ENCODE measurements around the gene ABCA10. TPM values are rescaled to one million over a fixed set of nuclear protein-coding genes. Genes with fewer than 3 reads are reported as not detected.

Gene ABCA10
- total and polyA plus RNA-seq, 2 donors (not counting 1 experiment from before 2014, with no cell fraction given), result 0.55 to 1.9 TPM

- DNase-seq, result no peak
- Mint-ChIP-seq H3K27ac (no peak overlapping the region), H3K4me1 (no peaks in the 10 kb centered on the region), H3K27me3 (no peaks in the 10 kb centered on the region), H3K4me3 (no peak overlapping the region), H3K9me3 (ENCODE audit: insufficient read depth) (no peaks in the 10 kb centered on the region)
- Histone ChIP-seq H3K36me3 (replicated peaks in 1 of 2; ENCODE audit: control extremely low read depth in 1 of 2, control insufficient read depth in 1 of 2, extremely low read depth in 1 of 2, insufficient read depth in 2 of 2, low read length in 1 of 2) (no peaks in the 10 kb centered on the region), H4K20me1 (ENCODE audit: control insufficient read depth, insufficient read depth, low read length, poor library complexity, severe bottlenecking) (no peaks in the 10 kb centered on the region), H3K4me1 (ENCODE audit: control insufficient read depth in 2 of 2, insufficient read depth in 2 of 2, low read length in 2 of 2) (no peaks in the 10 kb centered on the region), H3K79me2 (ENCODE audit: control insufficient read depth, insufficient read depth, low read length) (no peaks in the 10 kb centered on the region), H3K4me2 (replicated peaks; ENCODE audit: low read depth, low read length, poor library complexity, severe bottlenecking) (no peak overlapping the region), H3K27ac (ENCODE audit: low read length in 2 of 2) (no peak overlapping the region), H2AFZ (ENCODE audit: insufficient read depth, low read depth, low read length, poor library complexity, severe bottlenecking) (no peak overlapping the region), H3K9ac (ENCODE audit: low read length) (no peak overlapping the region), H3K4me3 (ENCODE audit: control extremely low read depth in 1 of 5, extremely low read depth in 1 of 5, insufficient read depth in 1 of 5, low read depth in 2 of 5, low read length in 4 of 5) (no peak overlapping the region), H3K9me3 (ENCODE audit: control extremely low read depth in 1 of 3, control insufficient read depth in 2 of 3, insufficient read depth in 1 of 3, low read length in 2 of 3) (no peaks in the 10 kb centered on the region), H3K27me3 (replicated peaks in 1 of 4; ENCODE audit: control extremely low read depth in 1 of 4, control insufficient read depth in 3 of 4, insufficient read depth in 4 of 4, low read length in 3 of 4) (no peaks in the 10 kb centered on the region)
- TF ChIP-seq CTCF (IDR thresholded peaks at IDR 0.05) (no peak), EZH2 (IDR thresholded peaks at IDR 0.05; ENCODE audit: borderline replicate concordance, insufficient read depth, low read depth, low read length, poor library complexity, severe bottlenecking) (no peak)
- no peak for ATAC-seq (ENCODE audit: low read depth)
- CTCF ChIA-PET, result no interaction called here
- WGBS (ENCODE audit: insufficient coverage), result no CpG with 5 or more reads among the region's 1 CpG
- POLR2A ChIA-PET, result no interaction called here
- intact Hi-C loops (cut with micrococcal nuclease), result no loop called here
These were observed 25.6 kb upstream of the ABCA10 start for GRCh38 chr17:69254187-69254586.

GRCh38 chr17:69250641-69251040, 22.0 kb upstream of the ABCA10 start:
- intact Hi-C loops (cut with micrococcal nuclease), result no loop called here
- Histone ChIP-seq H2AFZ (ENCODE audit: insufficient read depth, low read depth, low read length, poor library complexity, severe bottlenecking) (no peak overlapping the region), H3K27ac (ENCODE audit: low read length in 2 of 2) (no peak overlapping the region), H3K36me3 (replicated peaks in 1 of 2; ENCODE audit: control extremely low read depth in 1 of 2, control insufficient read depth in 1 of 2, extremely low read depth in 1 of 2, insufficient read depth in 2 of 2, low read length in 1 of 2) (no peaks in the 10 kb centered on the region), H3K4me1 (ENCODE audit: control insufficient read depth in 2 of 2, insufficient read depth in 2 of 2, low read length in 2 of 2) (no peaks in the 10 kb centered on the region), H3K4me2 (replicated peaks; ENCODE audit: low read depth, low read length, poor library complexity, severe bottlenecking) (no peak overlapping the region), H3K9ac (ENCODE audit: low read length) (no peak overlapping the region), H3K79me2 (ENCODE audit: control insufficient read depth, insufficient read depth, low read length) (no peaks in the 10 kb centered on the region), H3K4me3 (ENCODE audit: control extremely low read depth in 1 of 5, extremely low read depth in 1 of 5, insufficient read depth in 1 of 5, low read depth in 2 of 5, low read length in 4 of 5) (no peak overlapping the region), H3K9me3 (ENCODE audit: control extremely low read depth in 1 of 3, control insufficient read depth in 2 of 3, insufficient read depth in 1 of 3, low read length in 2 of 3) (no peaks in the 10 kb centered on the region), H3K27me3 (replicated peaks in 1 of 4; ENCODE audit: control extremely low read depth in 1 of 4, control insufficient read depth in 3 of 4, insufficient read depth in 4 of 4, low read length in 3 of 4) (no peaks in the 10 kb centered on the region), H4K20me1 (ENCODE audit: control insufficient read depth, insufficient read depth, low read length, poor library complexity, severe bottlenecking) (no peaks in the 10 kb centered on the region)
- Mint-ChIP-seq H3K27me3 (no peaks in the 10 kb centered on the region), H3K4me3 (no peak overlapping the region), H3K9me3 (ENCODE audit: insufficient read depth) (no peaks in the 10 kb centered on the region), H3K27ac (no peak overlapping the region), H3K4me1 (no peaks in the 10 kb centered on the region)
- DNase-seq (no peak), ATAC-seq (ENCODE audit: low read depth) (no peak)
- POLR2A ChIA-PET, result no interaction called here
- CTCF ChIA-PET, result interaction anchor here (0.6 to 1.8 kb wide), 3 partner anchors 13 to 478 kb away, joined by 3 to 6 read pairs (median 3); no protein-coding TSS in a partner anchor
- no peak for TF ChIP-seq CTCF (IDR thresholded peaks at IDR 0.05)
- no peak for TF ChIP-seq EZH2 (IDR thresholded peaks at IDR 0.05; ENCODE audit: borderline replicate concordance, insufficient read depth, low read depth, low read length, poor library complexity, severe bottlenecking)
- 94% methylated on average over 2 of the region's 4 CpGs for WGBS (ENCODE audit: insufficient coverage)
